ENCODE measurements around the gene USP21. TPM values are rescaled to one million over a fixed set of nuclear protein-coding genes. Genes with fewer than 3 reads are reported as not detected.
A peak's percentile ranks its signal among the peaks of the same experiment; 100 is the strongest.

Gene USP21
- total RNA-seq, 1 experiment from 2014 or later = 36.6 TPM

DNA sequence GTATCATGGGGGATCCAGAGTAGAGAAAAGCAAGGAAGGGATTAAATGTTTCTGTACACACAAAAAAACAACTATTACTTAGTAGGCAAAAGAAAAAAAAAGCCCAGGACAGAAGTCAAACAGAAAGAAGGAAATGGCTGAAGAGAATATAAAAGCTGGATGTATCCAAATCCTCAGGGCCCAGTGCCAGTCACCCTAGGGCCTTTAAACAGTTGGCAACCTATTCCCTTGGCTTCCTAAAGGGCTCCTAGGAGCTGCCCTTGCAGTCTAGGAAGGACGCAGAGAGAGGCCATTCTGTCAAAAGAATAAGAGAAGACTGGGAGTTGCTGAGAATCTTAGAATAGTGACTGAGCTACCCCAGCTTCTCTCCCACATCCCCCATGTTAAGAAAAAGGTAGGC is 13.0 kb downstream of the USP21 start:
- Mint-ChIP-seq H3K27ac (ENCODE audit: low read depth, unreplicated experiment) (peak overlapping the region; percentile 83), H3K9me3 (ENCODE audit: unreplicated experiment) (no peaks in the 10 kb centered on the region), H3K4me3 (ENCODE audit: unreplicated experiment) (no peak overlapping the region), H3K27me3 (ENCODE audit: insufficient read depth, unreplicated experiment) (no peaks in the 10 kb centered on the region), H3K36me3 (ENCODE audit: insufficient read depth, unreplicated experiment) (peaks cover 69% of the 10 kb centered on the region), H3K4me1 (ENCODE audit: insufficient read depth, unreplicated experiment) (peaks cover 39% of the 10 kb centered on the region)
- TF ChIP-seq, protein P1, sequence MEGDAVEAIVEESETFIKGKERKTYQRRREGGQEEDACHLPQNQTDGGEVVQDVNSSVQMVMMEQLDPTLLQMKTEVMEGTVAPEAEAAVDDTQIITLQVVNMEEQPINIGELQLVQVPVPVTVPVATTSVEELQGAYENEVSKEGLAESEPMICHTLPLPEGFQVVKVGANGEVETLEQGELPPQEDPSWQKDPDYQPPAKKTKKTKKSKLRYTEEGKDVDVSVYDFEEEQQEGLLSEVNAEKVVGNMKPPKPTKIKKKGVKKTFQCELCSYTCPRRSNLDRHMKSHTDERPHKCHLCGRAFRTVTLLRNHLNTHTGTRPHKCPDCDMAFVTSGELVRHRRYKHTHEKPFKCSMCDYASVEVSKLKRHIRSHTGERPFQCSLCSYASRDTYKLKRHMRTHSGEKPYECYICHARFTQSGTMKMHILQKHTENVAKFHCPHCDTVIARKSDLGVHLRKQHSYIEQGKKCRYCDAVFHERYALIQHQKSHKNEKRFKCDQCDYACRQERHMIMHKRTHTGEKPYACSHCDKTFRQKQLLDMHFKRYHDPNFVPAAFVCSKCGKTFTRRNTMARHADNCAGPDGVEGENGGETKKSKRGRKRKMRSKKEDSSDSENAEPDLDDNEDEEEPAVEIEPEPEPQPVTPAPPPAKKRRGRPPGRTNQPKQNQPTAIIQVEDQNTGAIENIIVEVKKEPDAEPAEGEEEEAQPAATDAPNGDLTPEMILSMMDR (IDR thresholded peaks at IDR 0.05; ENCODE audit: unreplicated experiment) = no peak
- no peak for DNase-seq (ENCODE audit: unreplicated experiment)
- POLR2A ChIA-PET = interaction anchor here (0.6 to 3.3 kb wide), 4 partner anchors 10 to 141 kb away, joined by 3 to 14 read pairs (median 6); partner anchors contain the start of genes NDUFS2 and SDHC
- CTCF ChIA-PET = interaction anchor here (1.1 to 3.9 kb wide), 2 partner anchors 20 to 210 kb away, joined by 3 to 25 read pairs; no protein-coding TSS in a partner anchor
- intact Hi-C loops (cut with micrococcal nuclease) = no loop called here
- BruUV-seq (replicated peaks) = no TSS peak

DNA sequence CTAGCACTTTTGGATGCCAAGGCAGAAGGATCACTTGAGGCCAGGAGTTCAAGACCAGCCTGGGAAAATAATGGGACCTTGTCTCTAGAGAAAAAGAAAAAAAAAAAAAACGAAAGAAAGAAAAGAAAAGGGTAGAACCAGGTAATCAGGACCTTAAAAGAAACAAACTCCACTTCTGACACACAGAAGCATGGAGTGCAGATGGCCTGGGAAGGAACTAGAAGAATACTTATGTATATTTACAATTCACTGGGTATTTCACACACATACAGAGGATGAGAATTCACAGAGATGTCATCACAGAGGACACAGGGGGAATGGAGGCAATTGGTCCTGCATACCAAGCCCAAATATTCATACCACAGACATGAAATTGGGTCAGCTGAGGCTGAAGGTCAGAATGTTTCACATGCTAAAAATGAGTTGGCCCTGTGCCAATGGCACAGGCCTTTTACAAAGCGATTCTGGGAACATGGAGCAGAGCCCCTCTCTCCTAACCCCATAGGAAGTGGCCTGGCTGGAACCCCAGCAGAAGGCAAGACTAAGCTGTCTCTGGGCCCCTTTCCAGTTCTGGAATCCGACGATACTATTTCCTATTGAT is 13.6 kb downstream of the USP21 start:
- intact Hi-C loops (cut with micrococcal nuclease) = no loop called here
- H3K27ac Mint-ChIP-seq (ENCODE audit: low read depth, unreplicated experiment) = peak overlapping the region; percentile 83
- ChIA-PET CTCF (interaction anchor here (0.6 to 3.9 kb wide), 4 partner anchors 20 to 822 kb away, joined by 3 to 25 read pairs (median 4); no protein-coding TSS in a partner anchor), POLR2A (interaction anchor here (0.6 to 3.3 kb wide), 3 partner anchors 10 to 39 kb away, joined by 3 to 14 read pairs (median 8); partner anchors contain the start of gene NDUFS2)
- DNase-seq (ENCODE audit: unreplicated experiment) = no peak
- H3K27me3 Mint-ChIP-seq (ENCODE audit: insufficient read depth, unreplicated experiment) = no peaks in the 10 kb centered on the region
- TF ChIP-seq, protein P1 (IDR thresholded peaks at IDR 0.05; ENCODE audit: unreplicated experiment) = no peak
- H3K9me3 Mint-ChIP-seq (ENCODE audit: unreplicated experiment) = no peaks in the 10 kb centered on the region
- H3K4me1 Mint-ChIP-seq (ENCODE audit: insufficient read depth, unreplicated experiment) = peaks cover 39% of the 10 kb centered on the region
- BruUV-seq (replicated peaks) = no TSS peak
- H3K36me3 Mint-ChIP-seq (ENCODE audit: insufficient read depth, unreplicated experiment) = peaks cover 69% of the 10 kb centered on the region
- no peak overlapping the region for H3K4me3 Mint-ChIP-seq (ENCODE audit: unreplicated experiment)

DNA sequence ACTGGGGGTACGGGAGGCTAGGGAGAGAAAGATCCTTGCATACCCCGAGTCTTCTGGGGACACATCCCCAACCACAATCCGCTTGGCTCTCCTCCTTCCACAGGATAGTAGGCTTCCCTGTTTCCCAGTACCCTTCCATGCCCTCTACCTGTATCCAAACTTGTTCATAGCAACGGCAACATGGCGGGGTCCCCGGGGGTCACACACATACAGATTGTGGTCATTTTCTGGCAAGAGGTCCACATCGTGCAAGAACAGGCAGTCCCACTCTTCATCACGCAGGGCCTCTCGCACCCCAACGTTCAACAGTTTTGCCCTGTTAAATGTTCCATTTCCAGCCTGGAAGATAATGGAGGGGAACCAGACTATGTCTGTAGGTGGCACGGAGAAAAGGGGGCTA is 14.4 kb downstream of the USP21 start:
- H3K4me1 Mint-ChIP-seq (ENCODE audit: insufficient read depth, unreplicated experiment) = peaks cover 33% of the 10 kb centered on the region
- H3K4me3 Mint-ChIP-seq (ENCODE audit: unreplicated experiment) = no peak overlapping the region
- H3K27me3 Mint-ChIP-seq (ENCODE audit: insufficient read depth, unreplicated experiment) = no peaks in the 10 kb centered on the region
- ChIA-PET CTCF (interaction anchor here (0.8 kb wide), 1 partner anchor 19 kb away, joined by 4 read pairs; no protein-coding TSS in a partner anchor), POLR2A (no interaction called here)
- intact Hi-C loops (cut with micrococcal nuclease) = no loop called here
- no peak overlapping the region for H3K27ac Mint-ChIP-seq (ENCODE audit: low read depth, unreplicated experiment)
- BruUV-seq (replicated peaks) = no TSS peak
- no peaks in the 10 kb centered on the region for H3K9me3 Mint-ChIP-seq (ENCODE audit: unreplicated experiment)
- TF ChIP-seq, protein P1 (IDR thresholded peaks at IDR 0.05; ENCODE audit: unreplicated experiment) = no peak
- DNase-seq (ENCODE audit: unreplicated experiment) = no peak
- peaks cover 65% of the 10 kb centered on the region for H3K36me3 Mint-ChIP-seq (ENCODE audit: insufficient read depth, unreplicated experiment)

DNA sequence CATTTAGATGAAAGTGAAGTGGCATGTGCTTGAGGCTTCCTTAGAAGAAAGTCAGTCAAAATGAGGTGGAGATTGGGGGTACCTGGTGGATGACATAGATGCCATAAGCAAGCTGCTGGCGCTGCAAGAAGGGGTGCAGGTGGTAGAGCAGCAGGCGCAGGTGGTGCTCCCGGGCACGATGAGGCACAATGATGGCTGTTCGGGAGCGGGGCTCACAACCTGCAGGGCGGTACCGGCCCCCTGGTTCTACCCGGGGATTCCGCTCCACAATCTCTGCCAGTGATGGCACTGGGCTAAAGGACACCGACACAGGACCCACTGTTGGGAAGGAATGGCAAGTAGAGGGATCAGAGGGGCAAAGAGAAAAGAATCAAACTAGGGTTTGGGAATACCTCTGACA is 15.6 kb downstream of the USP21 start:
- TF ChIP-seq, protein P1 (IDR thresholded peaks at IDR 0.05; ENCODE audit: unreplicated experiment) = no peak
- no peak overlapping the region for H3K4me3 Mint-ChIP-seq (ENCODE audit: unreplicated experiment)
- peak overlapping the region; percentile 10 for H3K27ac Mint-ChIP-seq (ENCODE audit: low read depth, unreplicated experiment)
- ChIA-PET CTCF (interaction anchor here (3.3 to 3.5 kb wide), 2 partner anchors 8 to 18 kb away, joined by 24 to 33 read pairs; partner anchors contain the start of gene PPOX), POLR2A (interaction anchor here (3.3 kb wide), 1 partner anchor 8 kb away, joined by 101 read pairs; the partner anchor contains the start of gene PPOX)
- H3K36me3 Mint-ChIP-seq (ENCODE audit: insufficient read depth, unreplicated experiment) = peaks cover 53% of the 10 kb centered on the region
- peaks cover 33% of the 10 kb centered on the region for H3K4me1 Mint-ChIP-seq (ENCODE audit: insufficient read depth, unreplicated experiment)
- no peak for DNase-seq (ENCODE audit: unreplicated experiment)
- no TSS peak for BruUV-seq (replicated peaks)
- no peaks in the 10 kb centered on the region for H3K9me3 Mint-ChIP-seq (ENCODE audit: unreplicated experiment)
- H3K27me3 Mint-ChIP-seq (ENCODE audit: insufficient read depth, unreplicated experiment) = no peaks in the 10 kb centered on the region
- intact Hi-C loops (cut with micrococcal nuclease) = no loop called here
